ENCODE measurements around the gene WNT3. TPM values are rescaled to one million over a fixed set of nuclear protein-coding genes. Genes with fewer than 3 reads are reported as not detected.

WNT3 gene
- total and polyA plus RNA-seq, 8 donors = 1.7 to 3.0 (median 2.4) TPM

DNA sequence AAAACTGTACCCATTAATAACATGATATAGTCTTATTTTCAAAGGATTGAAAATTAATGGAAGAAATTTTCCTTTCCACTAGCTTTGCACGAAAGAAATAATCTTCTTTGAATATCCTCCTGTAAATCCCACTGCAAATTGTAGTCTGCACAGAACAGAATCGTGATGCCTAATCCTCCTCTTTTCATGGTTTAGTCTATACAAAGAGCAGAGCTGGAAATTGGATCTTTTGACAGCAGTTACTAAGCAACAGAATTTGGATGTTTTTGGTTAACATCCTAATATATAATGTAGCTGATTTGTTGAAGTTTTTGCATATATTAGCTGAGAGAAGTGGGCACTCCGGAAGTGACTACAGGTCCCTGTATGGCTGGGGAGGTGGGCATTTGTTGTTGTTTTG, 98.6 kb downstream of the WNT3 start:
- TF ChIP-seq, protein P1, sequence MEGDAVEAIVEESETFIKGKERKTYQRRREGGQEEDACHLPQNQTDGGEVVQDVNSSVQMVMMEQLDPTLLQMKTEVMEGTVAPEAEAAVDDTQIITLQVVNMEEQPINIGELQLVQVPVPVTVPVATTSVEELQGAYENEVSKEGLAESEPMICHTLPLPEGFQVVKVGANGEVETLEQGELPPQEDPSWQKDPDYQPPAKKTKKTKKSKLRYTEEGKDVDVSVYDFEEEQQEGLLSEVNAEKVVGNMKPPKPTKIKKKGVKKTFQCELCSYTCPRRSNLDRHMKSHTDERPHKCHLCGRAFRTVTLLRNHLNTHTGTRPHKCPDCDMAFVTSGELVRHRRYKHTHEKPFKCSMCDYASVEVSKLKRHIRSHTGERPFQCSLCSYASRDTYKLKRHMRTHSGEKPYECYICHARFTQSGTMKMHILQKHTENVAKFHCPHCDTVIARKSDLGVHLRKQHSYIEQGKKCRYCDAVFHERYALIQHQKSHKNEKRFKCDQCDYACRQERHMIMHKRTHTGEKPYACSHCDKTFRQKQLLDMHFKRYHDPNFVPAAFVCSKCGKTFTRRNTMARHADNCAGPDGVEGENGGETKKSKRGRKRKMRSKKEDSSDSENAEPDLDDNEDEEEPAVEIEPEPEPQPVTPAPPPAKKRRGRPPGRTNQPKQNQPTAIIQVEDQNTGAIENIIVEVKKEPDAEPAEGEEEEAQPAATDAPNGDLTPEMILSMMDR (IDR thresholded peaks at IDR 0.05) = no peak
- H3K9me3 ChIP-seq = no peaks in the 10 kb centered on the region
- H3K27me3 ChIP-seq = no peaks in the 10 kb centered on the region
- no peak overlapping the region for H3K27ac ChIP-seq
- DNase-seq = no peak
- intact Hi-C loops (cut with DNase I) = no loop called here
- no peaks in the 10 kb centered on the region for H3K4me1 ChIP-seq
- no peak overlapping the region for H3K4me3 ChIP-seq
- peaks cover 0 to 25% of the 10 kb centered on the region in 2 donors for H3K36me3 ChIP-seq
- no peak for ATAC-seq

GRCh38 chr17:46717999-46718398, 100.5 kb downstream of the WNT3 start:
- peaks cover 0 to 42% of the 10 kb centered on the region in 2 donors for H3K36me3 ChIP-seq
- no peaks in the 10 kb centered on the region for H3K27me3 ChIP-seq
- H3K4me1 ChIP-seq = no peaks in the 10 kb centered on the region
- no peak for ATAC-seq
- no peaks in the 10 kb centered on the region for H3K9me3 ChIP-seq
- no peak for DNase-seq
- intact Hi-C loops (cut with DNase I) = no loop called here
- TF ChIP-seq, protein P1 (IDR thresholded peaks at IDR 0.05) = no peak
- no peak overlapping the region for H3K27ac ChIP-seq
- no peak overlapping the region for H3K4me3 ChIP-seq

Other genes starting within 250 kb of the WNT3 start
- 10 to 100 TPM; 20.8 to 27.7 TPM for gene ARL17A, start 239.0 kb downstream of the WNT3 start, total RNA-seq
- 10 to 100 TPM; 37.6 to 59.8 (median 48.8) TPM for gene ARL17A, start 239.0 kb downstream of the WNT3 start, polyA plus RNA-seq (ENCODE audit: insufficient read length in 6 of 6)
- gene NSF, start 228.0 kb downstream of the WNT3 start, total RNA-seq = 10 to 100 TPM; 49.6 to 61.8 TPM
- gene NSF, start 228.0 kb downstream of the WNT3 start, polyA plus RNA-seq (ENCODE audit: insufficient read length in 6 of 6) = 10 to 100 TPM; 26.9 to 37.4 (median 31.2) TPM
- 1 to 10 TPM in 1 of 2 donors, under 1 TPM in 1; 0.23 to 1.2 TPM for gene WNT9B, start 32.9 kb upstream of the WNT3 start, total RNA-seq
- under 1 TPM; 0.07 to 0.32 (median 0.15) TPM for gene WNT9B, start 32.9 kb upstream of the WNT3 start, polyA plus RNA-seq (ENCODE audit: insufficient read length in 6 of 6)
- 10 to 100 TPM; 53.9 to 67.4 TPM for gene GOSR2, start 104.5 kb upstream of the WNT3 start, total RNA-seq
- 10 to 100 TPM; 42.5 to 53.5 (median 45.2) TPM for gene GOSR2, start 104.5 kb upstream of the WNT3 start, polyA plus RNA-seq (ENCODE audit: insufficient read length in 6 of 6)
- not detected for gene RPRML, start 160.6 kb upstream of the WNT3 start, total RNA-seq
- gene RPRML, start 160.6 kb upstream of the WNT3 start, polyA plus RNA-seq (ENCODE audit: insufficient read length in 6 of 6) = not detected